Heart left ventricle (tissue), 13 donors: ENCODE measurements around the gene ANKRD34A.

Source experiments
- CTCF ChIP-seq, 12 donors: fragments of 200-600 bp; sonication (generic) in 4 of 12; IDR thresholded peaks; one replicate each; pipeline versions ENCODE4 v1.5.0 to v1.8.0; 2018 to 2022; ENCODE audit warnings: antibody characterized with exemption in 12 of 12, mild to moderate bottlenecking in 5 of 12
- POLR2A ChIP-seq, 2 donors: fragments of 450-650 bp; IDR thresholded peaks; one replicate each; pipeline ENCODE4 v1.6.1; 2017; ENCODE audit warnings: antibody characterized with exemption in 2 of 2, mild to moderate bottlenecking in 2 of 2, moderate library complexity in 2 of 2
- donor health status: ischemic (EF 13 %, LVEDD 7.1; RV severe dilation, severe dysfunction).
- donor health status: DM: no; HTN: yes; CAD: no.
- donor health status: DM: no; HTN: no; CAD: no.
- donor health status: ischemic (EF 25% LVEDD 6.9; RV normal size, moderate dysfunction).
- donor health status: ischemic (EF 25% LVEDD 5.7; RV mildly dilated, moderate dysfunction).
- donor health status: ischemic (EF 35%, LVEDD 5.7; RV mildly dilated, moderate dysfunction).
- donor health status: nonischemic (EF 11% LVEDD 7.7; RV severe dilation, severe dysfunction).
- donor health status: DM: yes; HTN: yes; CAD: no.
- donor health status: PGD.
- donor health status: ischemic (EF 29% LVEDD 5.4; RV normal size, mild dysfunction).
- donor health status: nonischemic (EF 23%, LVEDD 6.1; RV moderate dilation, normal function).

GRCh38 chr1:145978471-145978853 lies 14.1 kb upstream of the ANKRD34A start:
- TF ChIP-seq CTCF (IDR thresholded peaks at IDR 0.05), result no peak
- no peak for TF ChIP-seq POLR2A (IDR thresholded peaks at IDR 0.05)
